Measurements from ENCODE around the gene ARAP2. TPM values are rescaled to one million over a fixed set of nuclear protein-coding genes. Genes with fewer than 3 reads are reported as not detected.

ARAP2 gene
- total RNA-seq, 4 donors from 2014 or later = 12.4 to 23.4 (median 14.4) TPM

- Histone ChIP-seq H3K9me3 (no peaks in the 10 kb centered on the region), H3K27me3 (no peaks in the 10 kb centered on the region), H3K4me1 (no peaks in the 10 kb centered on the region), H3K27ac (no peak overlapping the region), H3K4me3 (no peak overlapping the region), H3K36me3 (no peaks in the 10 kb centered on the region)
- no peak for ATAC-seq
- TF ChIP-seq, protein P1, sequence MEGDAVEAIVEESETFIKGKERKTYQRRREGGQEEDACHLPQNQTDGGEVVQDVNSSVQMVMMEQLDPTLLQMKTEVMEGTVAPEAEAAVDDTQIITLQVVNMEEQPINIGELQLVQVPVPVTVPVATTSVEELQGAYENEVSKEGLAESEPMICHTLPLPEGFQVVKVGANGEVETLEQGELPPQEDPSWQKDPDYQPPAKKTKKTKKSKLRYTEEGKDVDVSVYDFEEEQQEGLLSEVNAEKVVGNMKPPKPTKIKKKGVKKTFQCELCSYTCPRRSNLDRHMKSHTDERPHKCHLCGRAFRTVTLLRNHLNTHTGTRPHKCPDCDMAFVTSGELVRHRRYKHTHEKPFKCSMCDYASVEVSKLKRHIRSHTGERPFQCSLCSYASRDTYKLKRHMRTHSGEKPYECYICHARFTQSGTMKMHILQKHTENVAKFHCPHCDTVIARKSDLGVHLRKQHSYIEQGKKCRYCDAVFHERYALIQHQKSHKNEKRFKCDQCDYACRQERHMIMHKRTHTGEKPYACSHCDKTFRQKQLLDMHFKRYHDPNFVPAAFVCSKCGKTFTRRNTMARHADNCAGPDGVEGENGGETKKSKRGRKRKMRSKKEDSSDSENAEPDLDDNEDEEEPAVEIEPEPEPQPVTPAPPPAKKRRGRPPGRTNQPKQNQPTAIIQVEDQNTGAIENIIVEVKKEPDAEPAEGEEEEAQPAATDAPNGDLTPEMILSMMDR (IDR thresholded peaks at IDR 0.05) = no peak
- TF ChIP-seq POLR2AphosphoS5 (IDR thresholded peaks at IDR 0.05) = no peak
- WGBS, 2 donors (ENCODE audit: low coverage in 1 of 2) = 85% methylated on average over 4 of the region's 4 CpGs
These were observed 192.7 kb downstream of the ARAP2 start for GRCh38 chr4:36051634-36052033.

DNA sequence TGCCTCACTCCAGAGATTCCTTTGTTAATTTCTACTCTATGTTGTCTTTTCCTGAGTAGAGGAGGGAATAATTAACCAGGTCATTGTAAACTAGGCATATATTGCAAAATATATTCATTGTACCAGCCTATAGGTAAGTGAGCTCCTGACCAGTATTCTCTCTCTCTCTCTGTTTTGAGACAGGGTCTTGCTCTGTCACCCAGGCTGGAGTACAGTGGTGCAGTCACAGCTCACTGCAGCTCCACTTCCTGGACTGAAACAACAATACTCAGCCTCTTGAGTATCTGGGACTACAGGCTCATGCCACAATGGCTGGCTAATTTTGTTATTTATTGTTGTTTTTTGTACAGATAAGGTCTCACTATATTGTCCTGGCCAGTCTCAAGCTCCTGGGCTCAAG is 198.3 kb downstream of the ARAP2 start:
- Histone ChIP-seq H3K27me3 (no peaks in the 10 kb centered on the region), H3K4me3 (no peak overlapping the region), H3K27ac (no peak overlapping the region), H3K4me1 (no peaks in the 10 kb centered on the region), H3K9me3 (no peaks in the 10 kb centered on the region), H3K36me3 (no peaks in the 10 kb centered on the region)
- ATAC-seq = no peak
- TF ChIP-seq EP300 (IDR thresholded peaks at IDR 0.05) (no peak), POLR2A (IDR thresholded peaks at IDR 0.05) (no peak)

- Histone ChIP-seq H3K27ac (no peak overlapping the region), H3K4me3 (no peak overlapping the region), H3K4me1 (no peaks in the 10 kb centered on the region), H3K27me3 (no peaks in the 10 kb centered on the region), H3K36me3 (no peaks in the 10 kb centered on the region), H3K9me3 (no peaks in the 10 kb centered on the region)
- TF ChIP-seq EP300 (IDR thresholded peaks at IDR 0.05) = no peak
- TF ChIP-seq POLR2A (IDR thresholded peaks at IDR 0.05) = no peak
- no peak for ATAC-seq
- 84 to 92% methylated on average over 6 of the region's 6 CpGs for WGBS, 2 donors (ENCODE audit: low coverage in 1 of 2)
These were observed 200.4 kb downstream of the ARAP2 start for GRCh38 chr4:36043901-36044300.

- Histone ChIP-seq H3K36me3 (no peaks in the 10 kb centered on the region), H3K9me3 (no peaks in the 10 kb centered on the region), H3K4me1 (no peaks in the 10 kb centered on the region), H3K4me3 (no peak overlapping the region), H3K27ac (no peak overlapping the region), H3K27me3 (no peaks in the 10 kb centered on the region)
- TF ChIP-seq POLR2AphosphoS5 (IDR thresholded peaks at IDR 0.05) (no peak), POLR2A (IDR thresholded peaks at IDR 0.05) (no peak), EP300 (IDR thresholded peaks at IDR 0.05) (no peak)
- TF ChIP-seq, protein P1 (IDR thresholded peaks at IDR 0.05) = no peak
- 66 to 87% methylated on average over 3 to 4 of the region's 4 CpGs for WGBS, 2 donors (ENCODE audit: low coverage in 1 of 2)
- no peak for ATAC-seq
These were observed 201.1 kb downstream of the ARAP2 start for GRCh38 chr4:36043241-36043640.

GRCh38 chr4:36042122-36042970 is 202.0 kb downstream of the ARAP2 start:
- no peak for TF ChIP-seq POLR2AphosphoS5 (IDR thresholded peaks at IDR 0.05)
- TF ChIP-seq, protein P1 (IDR thresholded peaks at IDR 0.05) = no peak
- no peak for TF ChIP-seq POLR2A (IDR thresholded peaks at IDR 0.05)
- TF ChIP-seq EP300 (IDR thresholded peaks at IDR 0.05) = no peak
- WGBS, 2 donors (ENCODE audit: low coverage in 1 of 2) = 64 to 71% methylated on average over 5 to 7 of the region's 7 CpGs
- H3K4me3 ChIP-seq = no peak overlapping the region
- no peak for ATAC-seq
- no peaks in the 10 kb centered on the region for H3K36me3 ChIP-seq
- H3K27ac ChIP-seq = no peak overlapping the region
- H3K27me3 ChIP-seq = no peaks in the 10 kb centered on the region
- H3K9me3 ChIP-seq = no peaks in the 10 kb centered on the region
- H3K4me1 ChIP-seq = no peaks in the 10 kb centered on the region

DNA sequence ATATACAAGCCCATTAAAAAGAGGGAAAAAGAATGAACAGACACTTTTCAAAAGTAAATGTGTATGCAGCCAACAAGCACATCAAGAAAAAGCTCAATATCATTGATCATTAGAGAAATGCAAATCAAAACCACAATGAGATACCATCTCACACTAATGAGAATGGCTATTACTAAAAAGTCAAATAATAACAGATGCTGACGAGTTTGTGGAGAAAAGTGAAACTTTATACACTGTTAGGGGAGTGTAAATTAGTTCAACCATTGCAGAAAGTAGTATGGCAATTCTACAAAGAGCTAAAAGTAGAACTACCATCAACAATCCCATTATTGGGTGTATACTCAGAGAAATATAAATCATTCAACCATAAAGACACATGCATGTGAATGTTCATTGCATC is 203.0 kb downstream of the ARAP2 start:
- Histone ChIP-seq H3K9me3 (no peaks in the 10 kb centered on the region), H3K4me3 (no peak overlapping the region), H3K27me3 (no peaks in the 10 kb centered on the region), H3K36me3 (no peaks in the 10 kb centered on the region), H3K27ac (no peak overlapping the region), H3K4me1 (no peaks in the 10 kb centered on the region)
- TF ChIP-seq, protein P1 (IDR thresholded peaks at IDR 0.05) = no peak
- TF ChIP-seq POLR2AphosphoS5 (IDR thresholded peaks at IDR 0.05) (no peak), EP300 (IDR thresholded peaks at IDR 0.05) (no peak), POLR2A (IDR thresholded peaks at IDR 0.05) (no peak)
- WGBS, 2 donors (ENCODE audit: low coverage in 1 of 2) = 30 to 47% methylated on average over 1 of the region's 1 CpG
- ATAC-seq = no peak

Data from gastroesophageal sphincter (tissue), 4 donors.